ENCODE results near the gene STK32A. TPM values are rescaled to one million over a fixed set of nuclear protein-coding genes. Genes with fewer than 3 reads are reported as not detected.
"Not testable (repeated sequence)": the region's sequence is repeated elsewhere in the genome, so short reads cannot be mapped to it uniquely, and the experiment has no call there.

The STK32A gene
- total and polyA plus RNA-seq, 11 donors: 0.15 to 1.4 (median 0.30) TPM

- Histone ChIP-seq H3K4me1 (peaks cover 0 to 15% (median 2%) of the 10 kb centered on the region in 12 donors), H3K36me3 (no peaks in the 10 kb centered on the region), H3K27ac (peak overlapping the region in 6 of 12 donors; percentile 9 to 76 (median 32)), H3K27me3 (peaks cover 0 to 49% (median 16%) of the 10 kb centered on the region in 9 donors), H3K4me3 (peak overlapping the region; percentile 32 to 67 (median 56)), H3K9me3 (peaks cover 0 to 13% (median 0%) of the 10 kb centered on the region in 12 donors)
- peak in 2 of 4 donors; percentile 29 to 54 for ATAC-seq
- intact Hi-C loops (cut with DNase I): no loop called here
- 2 to 6% (median 3%) methylated on average over 16 to 32 of the region's 32 CpGs for WGBS, 4 donors
- no peak for DNase-seq
- TF ChIP-seq CTCF (IDR thresholded peaks at IDR 0.05) (no peak), POLR2A (IDR thresholded peaks at IDR 0.05) (no peak)
Observed at GRCh38 chr5:147234239-147234824, 494 bp upstream of the STK32A start.

- intact Hi-C loops (cut with DNase I): no loop called here
- TF ChIP-seq POLR2A (IDR thresholded peaks at IDR 0.05) (no peak), CTCF (IDR thresholded peaks at IDR 0.05) (no peak)
- peaks cover 0 to 58% (median 10%) of the 10 kb centered on the region in 9 donors for H3K27me3 ChIP-seq
- no peak overlapping the region for H3K4me3 ChIP-seq
- H3K27ac ChIP-seq: no peak overlapping the region
- no peak for ATAC-seq
- 80 to 93% (median 82%) methylated on average over 4 of the region's 4 CpGs for WGBS, 4 donors
- peaks cover 0 to 1% (median 0%) of the 10 kb centered on the region in 12 donors for H3K4me1 ChIP-seq
- H3K36me3 ChIP-seq: no peaks in the 10 kb centered on the region
- no peaks in the 10 kb centered on the region for H3K9me3 ChIP-seq
- DNase-seq: no peak
Observed at GRCh38 chr5:147240266-147240985, 5.6 kb downstream of the STK32A start.

GRCh38 chr5:147243238-147243637, 8.4 kb downstream of the STK32A start:
- H3K27ac ChIP-seq; H3K4me1 ChIP-seq; H3K4me3 ChIP-seq; H3K9me3 ChIP-seq; intact Hi-C loops (cut with DNase I); H3K36me3 ChIP-seq; DNase-seq; ATAC-seq: not testable (repeated sequence)
- 82 to 94% (median 92%) methylated on average over 2 to 6 of the region's 6 CpGs for WGBS, 4 donors
- H3K27me3 ChIP-seq: peaks cover 0 to 31% (median 3%) of the 10 kb centered on the region in 9 donors

GRCh38 chr5:147245381-147246165, 10.7 kb downstream of the STK32A start:
- Histone ChIP-seq H3K36me3 (no peaks in the 10 kb centered on the region), H3K4me1 (no peaks in the 10 kb centered on the region), H3K27ac (no peak overlapping the region), H3K4me3 (no peak overlapping the region), H3K9me3 (no peaks in the 10 kb centered on the region), H3K27me3 (peaks cover 0 to 11% (median 0%) of the 10 kb centered on the region in 9 donors)
- 65 to 74% (median 69%) methylated on average over 3 of the region's 3 CpGs for WGBS, 4 donors
- TF ChIP-seq POLR2A (IDR thresholded peaks at IDR 0.05): no peak
- TF ChIP-seq CTCF (IDR thresholded peaks at IDR 0.05): no peak
- intact Hi-C loops (cut with DNase I): no loop called here
- no peak for DNase-seq
- no peak for ATAC-seq

Data from heart left ventricle (tissue), 16 donors.